Measurements from ENCODE around the gene TUBA3E.
"Not testable (repeated sequence)": the region's sequence is repeated elsewhere in the genome, so short reads cannot be mapped to it uniquely, and the experiment has no call there.

GRCh38 chr2:130195089-130195635 is 3.1 kb downstream of the TUBA3E start:
- TF ChIP-seq CTCF, POLR2A (IDR thresholded peaks at IDR 0.05): not testable (repeated sequence)
